Heart right ventricle (tissue), 16 donors: ENCODE data around the gene POU2F3. TPM values are rescaled to one million over a fixed set of nuclear protein-coding genes. Genes with fewer than 3 reads are reported as not detected.
A peak's percentile ranks its signal among the peaks of the same experiment; 100 is the strongest.

Experiments
- ATAC-seq, 8 donors: fragments of 200-7000 bp; cut with Tn5 transposase; one replicate each; pipeline ENCODE4 v1.9.1; 2020; ENCODE audit warnings: mild to moderate bottlenecking in 8 of 8, moderate library complexity in 8 of 8, moderate number of reproducible peaks in 1 of 8
- DNase-seq, 2 donors: peaks; one replicate each; pipeline ENCODE4 v3.0.0-alpha.2; 2020
- H3K27ac ChIP-seq, 10 donors: fragments of 200-600 bp; sonication (generic) in 2 of 10; one replicate each; pipeline versions ENCODE4 v1.5.0 to v1.8.0; 2020 to 2022; ENCODE audit warnings: mild to moderate bottlenecking in 3 of 10
- H3K27me3 ChIP-seq, 7 donors: fragments of 200-600 bp; one replicate each; pipeline ENCODE4 v1.8.0; 2021 to 2022; ENCODE audit warnings: mild to moderate bottlenecking in 2 of 7
- H3K36me3 ChIP-seq, 9 donors: fragments of 200-600 bp; sonication (generic) in 1 of 9; one replicate each; pipeline versions ENCODE4 v1.5.0 to v1.8.0; 2020 to 2022; ENCODE audit warnings: mild to moderate bottlenecking in 2 of 9
- H3K4me1 ChIP-seq, 9 donors: fragments of 200-600 bp; sonication (generic) in 1 of 9; one replicate each; pipeline versions ENCODE4 v1.5.0 to v1.8.0; 2020 to 2022; ENCODE audit warnings: mild to moderate bottlenecking in 4 of 9
- H3K4me3 ChIP-seq, 10 donors: fragments of 200-600 bp; sonication (generic) in 2 of 10; one replicate each; pipeline versions ENCODE4 v1.5.0 to v1.8.0; 2020 to 2022; ENCODE audit warnings: mild to moderate bottlenecking in 7 of 10, moderate library complexity in 2 of 10
- H3K9me3 ChIP-seq, 11 donors: fragments of 200-600 bp in 10 of 11; sonication (generic) in 2 of 11; one replicate each; pipeline versions ENCODE4 v1.5.0 to v1.8.0; 2013 to 2022; ENCODE audit warnings: mild to moderate bottlenecking in 2 of 11, control low read depth in 1 of 11, moderate library complexity in 1 of 11
- WGBS, 2 donors: extraction: QIAGEN DNeasy Blood & Tissue Kit; methylation state at CpG; one replicate each; pipeline ENCODE4 v1.1.7; 2013; ENCODE audit warnings: inconsistent platforms in 1 of 2; 5-methylcytosine and 5-hydroxymethylcytosine counted together
- intact Hi-C, 10 donors: fragments of 100-400 bp; cut with DNase I; formaldehyde crosslinking; loops; one replicate each; pipeline versions ENCODE4 v1.11.1 to v1.14.2; 2022
- polyA plus RNA-seq, 2 donors: library from polyadenylated mRNA; stranded (reverse); fragments of 200-250 nt; gene quantifications; one replicate each; pipeline ENCODE4 v1.2.3, GENCODE V29; 2013
- total RNA-seq, 10 donors: library from RNA; stranded (reverse); fragmentation: NEBNext Ultra II Directional in 3 of 10; extraction: Animal tissue kit (Norgen Biotek cat#: 25700) in 3 of 10; gene quantifications; one replicate each; pipeline versions ENCODE4 v1.2.1 to v1.2.4, GENCODE V29; 2021 to 2023
- TF ChIP-seq, protein P1 (sequence below), 9 donors: fragments of 200-600 bp; sonication (generic) in 2 of 9; IDR thresholded peaks; one replicate each; pipeline versions ENCODE4 v1.5.0 to v1.8.0; 2021 to 2022; ENCODE audit warnings: antibody characterized with exemption in 9 of 9, mild to moderate bottlenecking in 5 of 9, moderate library complexity in 1 of 9
- donor health status: Arrhythmogenic right ventricular cardiomyopathy.
- donor health status: ischemic (EF 13 %, LVEDD 7.1; RV severe dilation, severe dysfunction).
- donor health status: healthy with polysubstance abuse.
- donor health status: DM: no; HTN: yes; CAD: no.
- donor health status: DM: no; HTN: no; CAD: no.
- donor health status: ischemic (EF 25% LVEDD 6.9; RV normal size, moderate dysfunction).
- donor health status: ischemic (EF 25% LVEDD 5.7; RV mildly dilated, moderate dysfunction).
- donor health status: healthy.
- donor health status: DM: yes; HTN: yes; CAD: no.
- donor health status: Ischemic cardiomyopathy.
- donor health status: ischemic (EF 35%, LVEDD 5.7; RV mildly dilated, moderate dysfunction).
- donor health status: nonischemic (EF 11% LVEDD 7.7; RV severe dilation, severe dysfunction).
- donor health status: DM: yes; HTN: yes; CAD: no.
- donor health status: PGD.
- donor health status: ischemic (EF 29% LVEDD 5.4; RV normal size, mild dysfunction).
- donor health status: nonischemic (EF 23%, LVEDD 6.1; RV moderate dilation, normal function).

Gene POU2F3
- total and polyA plus RNA-seq, 12 donors = 0.03 to 0.15 TPM; not detected in 10

DNA sequence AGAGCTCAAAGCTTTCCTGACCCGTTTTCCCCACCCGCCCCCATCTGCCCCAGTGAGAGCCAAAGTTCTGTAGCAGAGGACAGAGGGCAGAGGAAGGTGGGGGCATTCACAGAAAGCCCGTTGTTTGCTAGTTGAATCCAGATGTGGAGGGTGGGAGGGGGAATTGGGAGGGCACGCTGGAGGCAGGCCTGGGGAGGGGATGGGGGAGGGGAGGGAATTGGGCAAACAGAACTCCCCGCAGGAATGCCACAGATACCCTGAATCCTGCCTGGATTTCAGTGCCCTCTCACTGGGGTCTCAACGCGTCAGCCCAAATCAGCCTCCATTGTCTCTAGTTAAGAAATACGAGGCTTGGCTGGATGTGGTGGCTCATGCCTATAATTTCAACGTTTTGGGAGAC, 42.0 kb upstream of the POU2F3 start:
- Histone ChIP-seq H3K36me3 (no peaks in the 10 kb centered on the region), H3K9me3 (no peaks in the 10 kb centered on the region), H3K4me1 (peaks cover 0 to 11% (median 0%) of the 10 kb centered on the region in 9 donors), H3K27me3 (peaks cover 0 to 11% (median 3%) of the 10 kb centered on the region in 7 donors), H3K4me3 (no peak overlapping the region), H3K27ac (peak overlapping the region in 2 of 10 donors; percentile 7 to 31)
- ATAC-seq = peak in 1 of 8 donors; percentile 11
- DNase-seq = no peak
- intact Hi-C loops = no loop called here
- WGBS, 2 donors = 71 to 74% methylated on average over 9 of the region's 9 CpGs
- TF ChIP-seq, protein P1, sequence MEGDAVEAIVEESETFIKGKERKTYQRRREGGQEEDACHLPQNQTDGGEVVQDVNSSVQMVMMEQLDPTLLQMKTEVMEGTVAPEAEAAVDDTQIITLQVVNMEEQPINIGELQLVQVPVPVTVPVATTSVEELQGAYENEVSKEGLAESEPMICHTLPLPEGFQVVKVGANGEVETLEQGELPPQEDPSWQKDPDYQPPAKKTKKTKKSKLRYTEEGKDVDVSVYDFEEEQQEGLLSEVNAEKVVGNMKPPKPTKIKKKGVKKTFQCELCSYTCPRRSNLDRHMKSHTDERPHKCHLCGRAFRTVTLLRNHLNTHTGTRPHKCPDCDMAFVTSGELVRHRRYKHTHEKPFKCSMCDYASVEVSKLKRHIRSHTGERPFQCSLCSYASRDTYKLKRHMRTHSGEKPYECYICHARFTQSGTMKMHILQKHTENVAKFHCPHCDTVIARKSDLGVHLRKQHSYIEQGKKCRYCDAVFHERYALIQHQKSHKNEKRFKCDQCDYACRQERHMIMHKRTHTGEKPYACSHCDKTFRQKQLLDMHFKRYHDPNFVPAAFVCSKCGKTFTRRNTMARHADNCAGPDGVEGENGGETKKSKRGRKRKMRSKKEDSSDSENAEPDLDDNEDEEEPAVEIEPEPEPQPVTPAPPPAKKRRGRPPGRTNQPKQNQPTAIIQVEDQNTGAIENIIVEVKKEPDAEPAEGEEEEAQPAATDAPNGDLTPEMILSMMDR (IDR thresholded peaks at IDR 0.05) = no peak

DNA sequence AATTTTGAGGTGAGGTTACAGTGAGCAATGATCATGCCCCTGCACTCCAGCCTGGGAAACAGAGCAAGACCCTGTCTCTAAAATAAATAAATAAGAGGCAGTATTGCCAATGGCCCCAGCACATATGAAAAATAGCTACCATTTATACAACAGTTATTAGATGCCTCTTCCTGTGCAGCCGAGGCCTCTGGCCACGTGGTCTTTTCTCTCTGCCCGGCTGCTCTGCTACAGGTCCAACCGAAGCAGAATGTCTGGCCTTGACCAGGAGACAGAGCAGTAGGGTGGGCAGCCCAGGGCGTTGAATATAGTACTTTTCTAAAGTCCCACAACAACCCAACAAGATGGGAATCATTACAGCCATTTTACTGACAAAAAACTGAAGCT, 41.5 kb upstream of the POU2F3 start:
- ATAC-seq (no peak), DNase-seq (no peak)
- Histone ChIP-seq H3K36me3 (no peaks in the 10 kb centered on the region), H3K27me3 (peaks cover 0 to 11% (median 3%) of the 10 kb centered on the region in 7 donors), H3K27ac (no peak overlapping the region), H3K4me1 (peaks cover 0 to 11% (median 0%) of the 10 kb centered on the region in 9 donors), H3K4me3 (no peak overlapping the region), H3K9me3 (no peaks in the 10 kb centered on the region)
- intact Hi-C loops = no loop called here
- TF ChIP-seq, protein P1 (IDR thresholded peaks at IDR 0.05) = no peak
- 70 to 82% methylated on average over 5 of the region's 5 CpGs for WGBS, 2 donors

DNA sequence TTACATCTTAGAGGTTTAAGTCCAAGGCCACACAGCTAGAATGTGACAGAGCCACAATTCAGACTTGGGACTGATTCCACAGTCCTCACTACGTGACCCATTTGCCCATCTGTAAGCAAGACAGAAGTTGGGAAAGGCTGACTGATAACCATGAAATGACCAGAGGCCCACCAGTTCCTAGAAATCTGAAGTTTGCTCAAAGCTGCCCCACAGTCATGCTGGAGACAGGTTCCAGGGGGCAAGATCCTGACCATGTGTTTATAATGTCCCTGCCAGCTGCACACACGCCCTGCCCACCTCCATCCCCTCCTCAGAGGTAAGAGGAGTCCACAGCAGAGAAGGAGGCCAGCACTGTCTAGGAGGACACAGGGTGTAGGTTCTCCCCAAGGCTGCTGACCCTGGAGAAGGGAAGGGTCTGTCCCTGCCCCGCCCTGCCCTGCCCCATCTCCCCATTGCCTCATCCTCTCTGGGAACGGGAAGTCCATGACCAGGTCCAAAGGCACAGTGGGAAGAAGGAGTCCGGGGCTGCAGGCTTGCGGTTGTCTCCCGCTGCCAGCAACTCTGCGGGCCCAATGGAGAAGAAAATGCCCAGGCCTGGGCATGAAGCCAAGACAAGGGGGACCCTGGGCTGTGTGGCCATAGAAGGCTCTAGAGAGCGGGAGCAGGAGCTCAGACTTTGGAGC, 41.0 kb upstream of the POU2F3 start:
- DNase-seq (no peak), ATAC-seq (peak in 3 of 8 donors; percentile 7 to 29 (median 10))
- intact Hi-C loops = no loop called here
- Histone ChIP-seq H3K4me3 (no peak overlapping the region), H3K9me3 (no peaks in the 10 kb centered on the region), H3K4me1 (peaks cover 0 to 11% (median 0%) of the 10 kb centered on the region in 9 donors), H3K27ac (no peak overlapping the region), H3K27me3 (peaks cover 0 to 11% (median 3%) of the 10 kb centered on the region in 7 donors), H3K36me3 (no peaks in the 10 kb centered on the region)
- WGBS, 2 donors = 90 to 92% methylated on average over 9 of the region's 9 CpGs
- TF ChIP-seq, protein P1 (IDR thresholded peaks at IDR 0.05) = no peak

DNA sequence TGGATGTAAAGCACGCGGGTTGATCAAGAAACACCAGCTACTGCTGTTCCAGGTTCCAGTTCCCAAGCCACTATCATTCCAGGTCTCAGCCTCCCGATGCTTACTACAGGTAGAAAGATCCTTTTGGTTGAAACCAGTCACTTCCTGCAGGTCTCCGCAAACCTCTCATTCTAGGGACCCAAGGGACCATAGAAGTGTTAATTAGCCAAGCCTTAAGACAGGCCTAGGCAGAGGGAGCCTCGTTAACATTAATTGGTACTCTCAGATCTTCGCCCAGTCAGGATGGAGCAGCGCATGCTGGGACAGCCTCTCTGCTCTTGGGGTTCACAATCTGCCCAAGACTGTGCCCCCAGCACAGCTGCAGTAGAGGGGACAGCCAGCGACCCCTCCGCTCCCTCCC, 40.3 kb upstream of the POU2F3 start:
- H3K9me3 ChIP-seq = no peaks in the 10 kb centered on the region
- 87 to 89% methylated on average over 9 of the region's 9 CpGs for WGBS, 2 donors
- DNase-seq (no peak), ATAC-seq (no peak)
- intact Hi-C loops = no loop called here
- TF ChIP-seq, protein P1 (IDR thresholded peaks at IDR 0.05) = no peak
- peaks cover 0 to 11% (median 0%) of the 10 kb centered on the region in 9 donors for H3K4me1 ChIP-seq
- no peak overlapping the region for H3K27ac ChIP-seq
- H3K27me3 ChIP-seq = peaks cover 0 to 11% (median 3%) of the 10 kb centered on the region in 7 donors
- no peaks in the 10 kb centered on the region for H3K36me3 ChIP-seq
- H3K4me3 ChIP-seq = no peak overlapping the region
